Loucy (cell line): Measurements from ENCODE around the gene COG2.

Source experiments
- EZH2phosphoT487 ChIP-seq: fragments of 200-600 bp; IDR thresholded peaks from 2 replicates; pipeline ENCODE4 v1.6.1; 2018; ENCODE audit warnings: antibody characterized with exemption, mild to moderate bottlenecking, moderate library complexity, borderline replicate concordance
- TF ChIP-seq, protein P1 (sequence below): fragments of 200-600 bp; sonication (generic); conservative IDR thresholded peaks from 2 replicates; pipeline ENCODE4 v1.5.1; 2014; ENCODE audit warnings: mild to moderate bottlenecking, antibody characterized with exemption, low read length

DNA sequence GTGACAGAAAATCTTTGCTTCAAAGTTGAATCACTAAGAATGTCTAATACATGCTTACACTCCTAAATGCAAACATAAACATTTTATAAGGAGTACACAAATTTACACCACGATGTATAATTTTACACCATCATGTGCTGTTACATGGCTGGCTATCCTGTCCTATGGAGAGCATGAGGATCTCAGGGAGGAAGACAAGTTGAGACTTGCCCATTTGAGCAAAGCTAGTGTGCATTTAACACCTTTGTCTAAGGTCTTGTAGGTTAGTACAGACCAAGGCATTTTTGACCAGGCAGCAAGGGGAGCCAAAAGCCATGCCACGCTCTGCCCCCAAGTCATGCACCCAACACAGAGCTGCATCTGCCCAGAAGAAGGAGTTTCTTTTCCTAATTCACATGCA is 14.5 kb upstream of the COG2 start:
- TF ChIP-seq, protein P1, sequence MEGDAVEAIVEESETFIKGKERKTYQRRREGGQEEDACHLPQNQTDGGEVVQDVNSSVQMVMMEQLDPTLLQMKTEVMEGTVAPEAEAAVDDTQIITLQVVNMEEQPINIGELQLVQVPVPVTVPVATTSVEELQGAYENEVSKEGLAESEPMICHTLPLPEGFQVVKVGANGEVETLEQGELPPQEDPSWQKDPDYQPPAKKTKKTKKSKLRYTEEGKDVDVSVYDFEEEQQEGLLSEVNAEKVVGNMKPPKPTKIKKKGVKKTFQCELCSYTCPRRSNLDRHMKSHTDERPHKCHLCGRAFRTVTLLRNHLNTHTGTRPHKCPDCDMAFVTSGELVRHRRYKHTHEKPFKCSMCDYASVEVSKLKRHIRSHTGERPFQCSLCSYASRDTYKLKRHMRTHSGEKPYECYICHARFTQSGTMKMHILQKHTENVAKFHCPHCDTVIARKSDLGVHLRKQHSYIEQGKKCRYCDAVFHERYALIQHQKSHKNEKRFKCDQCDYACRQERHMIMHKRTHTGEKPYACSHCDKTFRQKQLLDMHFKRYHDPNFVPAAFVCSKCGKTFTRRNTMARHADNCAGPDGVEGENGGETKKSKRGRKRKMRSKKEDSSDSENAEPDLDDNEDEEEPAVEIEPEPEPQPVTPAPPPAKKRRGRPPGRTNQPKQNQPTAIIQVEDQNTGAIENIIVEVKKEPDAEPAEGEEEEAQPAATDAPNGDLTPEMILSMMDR: no peak
- no peak for TF ChIP-seq EZH2phosphoT487
